IMR-90 (cell line): ENCODE results near the gene WEE1. TPM values are rescaled to one million over a fixed set of nuclear protein-coding genes. Genes with fewer than 3 reads are reported as not detected.

Experiments
- ATAC-seq: fragments of 200-7000 bp; cut with Tn5 transposase; 2 replicates; pipeline ENCODE4 v1.9.1; 2020; ENCODE audit warnings: low read depth, mild to moderate bottlenecking, moderate library complexity
- BruUV-seq: library from RNA; stranded (reverse); fragments of 400-500 nt; replicated peaks from 2 replicates; lab custom pipeline; 2021; lab: Mats Ljungman, UMichigan
- CTCF ChIA-PET: fragments of 300-600 bp; formaldehyde crosslinking; extraction: SDS; loops from one replicate; lab custom pipeline; 2021; ENCODE audit warnings: antibody characterized with exemption; lab: Yijun Ruan, JAX
- POLR2A ChIA-PET: fragments of 300-600 bp; sonication (Branson Sonifier 250); formaldehyde crosslinking; loops from one replicate; lab custom pipeline; 2022; ENCODE audit warnings: antibody characterized with exemption; ENCODE audit not compliant: unreplicated experiment; lab: Charles Lee
- DNase-seq: peaks from one replicate; pipeline ENCODE4 v3.0.0; 2013
- H2AFZ ChIP-seq: replicated peaks from 2 replicates; pipeline ENCODE3; 2013; ENCODE audit warnings: low read length, mild to moderate bottlenecking; ENCODE audit not compliant: poor library complexity
- H2AK5ac ChIP-seq: 2 replicates; pipeline ENCODE4 v1.6.1; 2013; ENCODE audit warnings: low read depth, low read length, inconsistent platforms
- H2AK9ac ChIP-seq: replicated peaks from 2 replicates; pipeline ENCODE3; 2013; ENCODE audit warnings: mild to moderate bottlenecking, low read depth, low read length, moderate library complexity; ENCODE audit not compliant: poor library complexity
- H2BK120ac ChIP-seq: 2 replicates; pipeline ENCODE4 v1.6.1; 2013; ENCODE audit warnings: low read depth, low read length, inconsistent platforms
- H2BK15ac ChIP-seq: 3 replicates; pipeline ENCODE4 v1.6.1; 2013; ENCODE audit warnings: low read depth, low read length, inconsistent platforms
- H2BK20ac ChIP-seq: 2 replicates; pipeline ENCODE4 v1.6.1; 2013; ENCODE audit warnings: low read depth, mild to moderate bottlenecking, inconsistent platforms, low read length, moderate library complexity
- H2BK5ac ChIP-seq: 2 replicates; pipeline ENCODE4 v1.6.1; 2013; ENCODE audit warnings: mild to moderate bottlenecking, low read depth, low read length, inconsistent platforms; ENCODE audit not compliant: poor library complexity, severe bottlenecking
- H3K14ac ChIP-seq: replicated peaks from 2 replicates; pipeline ENCODE4 v1.6.1; 2013; ENCODE audit warnings: low read depth, low read length, inconsistent platforms
- H3K18ac ChIP-seq: 2 replicates; pipeline ENCODE4 v1.6.1; 2013; ENCODE audit warnings: low read depth, low read length, control low read depth
- H3K23ac ChIP-seq: 2 replicates; pipeline ENCODE4 v1.6.1; 2013; ENCODE audit warnings: low read depth, low read length, inconsistent platforms
- H3K27ac ChIP-seq: 2 replicates; pipeline ENCODE4 v1.5.1; 2013; ENCODE audit warnings: mild to moderate bottlenecking, control low read depth, low read length; ENCODE audit not compliant: insufficient read depth
- H3K27me3 ChIP-seq: 2 replicates; pipeline ENCODE4 v1.6.1; 2013; ENCODE audit warnings: low read length; ENCODE audit not compliant: control insufficient read depth, insufficient read depth
- H3K36me3 ChIP-seq: 2 replicates; pipeline ENCODE4 v1.6.1; 2013; ENCODE audit warnings: low read length, mixed read lengths; ENCODE audit not compliant: control insufficient read depth, insufficient read depth
- H3K4ac ChIP-seq: 2 replicates; pipeline ENCODE4 v1.6.1; 2013; ENCODE audit warnings: low read depth, low read length, inconsistent platforms
- H3K4me1 ChIP-seq: 2 replicates; pipeline ENCODE4 v1.6.1; 2013; ENCODE audit warnings: low read length, mixed read lengths; ENCODE audit not compliant: control insufficient read depth, insufficient read depth
- H3K4me2 ChIP-seq: 2 replicates; pipeline ENCODE4 v1.6.1; 2013; ENCODE audit warnings: low read depth, mild to moderate bottlenecking, control low read depth, low read length, moderate library complexity
- H3K4me3 ChIP-seq: 2 replicates; pipeline ENCODE4 v1.5.1; 2013; ENCODE audit warnings: low read depth, mild to moderate bottlenecking, control low read depth, low read length, moderate library complexity; ENCODE audit not compliant: insufficient read depth
- H3K56ac ChIP-seq: 2 replicates; pipeline ENCODE4 v1.6.1; 2013; ENCODE audit warnings: low read length, inconsistent platforms; ENCODE audit not compliant: insufficient read depth; ENCODE audit errors: extremely low read depth
- H3K79me1 ChIP-seq, 2 experiments: 2 replicates each; pipeline ENCODE4 v1.6.1; 2013; ENCODE audit warnings: low read length in 2 of 2, inconsistent platforms in 1 of 2, low read depth in 1 of 2
- H3K9ac ChIP-seq: 2 replicates; pipeline ENCODE4 v1.6.1; 2013; ENCODE audit warnings: low read depth, low read length, control low read depth
- H3K9me1 ChIP-seq: 2 replicates; pipeline ENCODE4 v1.6.1; 2013; ENCODE audit warnings: low read length, inconsistent platforms; ENCODE audit not compliant: insufficient read depth
- H3K9me3 ChIP-seq: 2 replicates; pipeline ENCODE4 v1.6.1; 2013; ENCODE audit warnings: low read length; ENCODE audit not compliant: control insufficient read depth, insufficient read depth
- H4K20me1 ChIP-seq: 2 replicates; pipeline ENCODE4 v1.6.1; 2013; ENCODE audit warnings: low read length, inconsistent platforms; ENCODE audit not compliant: insufficient read depth
- H4K5ac ChIP-seq: 2 replicates; pipeline ENCODE4 v1.6.1; 2013; ENCODE audit warnings: mild to moderate bottlenecking, low read depth, low read length, control low read depth
- H4K8ac ChIP-seq, 2 experiments: 2 replicates each; pipeline ENCODE4 v1.6.1; 2013; ENCODE audit warnings: low read depth in 2 of 2, low read length in 2 of 2, control low read depth in 1 of 2, inconsistent platforms in 1 of 2
- H4K91ac ChIP-seq: 2 replicates; pipeline ENCODE4 v1.6.1; 2013; ENCODE audit warnings: low read depth, low read length, inconsistent platforms; ENCODE audit not compliant: insufficient read depth
- POLR2A ChIP-seq: IDR thresholded peaks from 2 replicates; pipeline ENCODE4 v1.6.1; 2012; ENCODE audit warnings: mild to moderate bottlenecking, low read depth, low read length
- WGBS, 2 experiments: methylation state at CpG; one replicate each; pipeline versions ENCODE4 v1.1.5 to v1.1.7; 2013; ENCODE audit warnings: missing lambda C conversion rate in 2 of 2; ENCODE audit not compliant: insufficient read length in 1 of 2; ENCODE audit errors: extremely low coverage in 2 of 2; 5-methylcytosine and 5-hydroxymethylcytosine counted together
- dilution Hi-C: fragments of 300-500 bp; cut with HindIII; formaldehyde crosslinking; loops from one replicate; pipeline ENCODE4 v1.14.3; 2018; ENCODE audit warnings: low sequenced_read_pairs; ENCODE audit not compliant: unreplicated experiment
- in situ Hi-C: fragments of 300-500 bp; cut with MboI; formaldehyde crosslinking; loops from 3 replicates; pipeline ENCODE4 v1.14.3; 2019; ENCODE audit warnings: low sequenced_read_pairs, inconsistent platforms, mixed read lengths
- intact Hi-C: fragments of 100-400 bp; cut with micrococcal nuclease; formaldehyde crosslinking; loops from 2 replicates; pipeline ENCODE4 v1.10.0; 2022
- polyA plus RNA-seq, 3 experiments: library from polyadenylated mRNA; depleted of rRNA; stranded (reverse); fragments of >200 nt; gene quantifications; 2 replicates each; pipeline ENCODE4 v1.2.3, GENCODE V29; 2012; ENCODE audit warnings: low replicate concordance in 1 of 3
- total RNA-seq: library from RNA; depleted of rRNA; stranded (reverse); fragments of >200 nt; gene quantifications from 2 replicates; pipeline ENCODE4 v1.2.3, GENCODE V29; 2012

Gene WEE1
- total and polyA plus RNA-seq, 2 of the 4 experiments (the other 2 are of a cell fraction): 26.5 to 29.2 TPM

GRCh38 chr11:9530020-9530621 is 43.3 kb upstream of the WEE1 start:
- no peak overlapping the region for H2AK9ac ChIP-seq
- H3K18ac ChIP-seq: no peak overlapping the region
- 60% methylated on average over 1 of the region's 9 CpGs; no CpG with 5 or more reads in 1 of the 2 experiments for WGBS, 2 experiments
- H2BK120ac ChIP-seq: no peak overlapping the region
- DNase-seq (no peak), ATAC-seq (no peak)
- intact Hi-C loops: no loop called here
- no peak overlapping the region for H3K4me3 ChIP-seq
- H3K23ac ChIP-seq: no peak overlapping the region
- H2BK20ac ChIP-seq: no peak overlapping the region
- H3K4me2 ChIP-seq: no peak overlapping the region
- H2AK5ac ChIP-seq: no peak overlapping the region; the same call in 1 of the 2 replicates
- peaks cover 2% of the 10 kb centered on the region; the same call in 1 of the 2 replicates for H3K36me3 ChIP-seq
- in situ Hi-C loops: no loop called here
- no peak overlapping the region for H4K8ac ChIP-seq
- H3K9ac ChIP-seq: no peak overlapping the region
- no peak overlapping the region for H3K56ac ChIP-seq
- H4K5ac ChIP-seq: no peak overlapping the region
- no peak overlapping the region for H3K14ac ChIP-seq
- no peak overlapping the region for H4K91ac ChIP-seq
- no peak overlapping the region for H2BK5ac ChIP-seq
- CTCF ChIA-PET: no interaction called here
- H2BK15ac ChIP-seq: no peak overlapping the region
- POLR2A ChIA-PET: interaction anchor here (0.5 kb wide), 1 partner anchor 18 kb away, joined by 3 read pairs; no protein-coding TSS in a partner anchor
- no TSS peak for BruUV-seq
- peaks cover 0 to 6% of the 10 kb centered on the region in 2 experiments; a peak in 3 of 4 replicates for H3K79me1 ChIP-seq
- H3K4me1 ChIP-seq: peaks cover 10% of the 10 kb centered on the region
- no peaks in the 10 kb centered on the region for H3K27me3 ChIP-seq
- H3K9me1 ChIP-seq: peaks cover 2% of the 10 kb centered on the region
- H3K4ac ChIP-seq: peak overlapping the region; percentile 15; the same call in 1 of the 2 replicates
- dilution Hi-C loops: no loop called here
- H3K9me3 ChIP-seq: no peaks in the 10 kb centered on the region
- H4K20me1 ChIP-seq: no peaks in the 10 kb centered on the region
- TF ChIP-seq POLR2A: no peak
- H3K27ac ChIP-seq: no peak overlapping the region
- H2AFZ ChIP-seq: peak overlapping the region; percentile 13
